Left ventricle myocardium inferior (tissue), 1 donor: ENCODE data around the gene FKBP9. TPM values are rescaled to one million over a fixed set of nuclear protein-coding genes. Genes with fewer than 3 reads are reported as not detected.

Experiments used
- DNase-seq: peaks from one replicate; pipeline ENCODE4 v3.0.0-alpha.2; 2020
- H3K27ac ChIP-seq: fragments of 200-600 bp; replicated peaks from 2 replicates; pipeline ENCODE4 v1.8.0; 2021
- H3K27me3 ChIP-seq: fragments of 200-600 bp; 2 replicates; pipeline ENCODE4 v1.8.0; 2021; ENCODE audit warnings: low read depth
- H3K36me3 ChIP-seq: fragments of 200-600 bp; 2 replicates; pipeline ENCODE4 v1.8.0; 2021
- H3K4me1 ChIP-seq: fragments of 200-600 bp; 2 replicates; pipeline ENCODE4 v1.8.0; 2021
- H3K4me3 ChIP-seq: fragments of 200-600 bp; 2 replicates; pipeline ENCODE4 v1.8.0; 2021; ENCODE audit warnings: mild to moderate bottlenecking, moderate library complexity
- H3K9me3 ChIP-seq: fragments of 200-600 bp; replicated peaks from 2 replicates; pipeline ENCODE4 v1.8.0; 2021
- CTCF ChIP-seq: fragments of 200-600 bp; IDR thresholded peaks from 2 replicates; pipeline ENCODE4 v1.8.0; 2021; ENCODE audit warnings: antibody characterized with exemption, mild to moderate bottlenecking, borderline replicate concordance
- intact Hi-C: fragments of 100-400 bp; cut with micrococcal nuclease; formaldehyde crosslinking; loops from one replicate; pipeline ENCODE4 v1.11.0; 2022
- total RNA-seq: library from RNA; stranded (reverse); fragmentation: NEBNext Ultra II Directional; extraction: Animal tissue kit (Norgen Biotek cat#: 25700); gene quantifications from one replicate; pipeline ENCODE4 v1.2.1, GENCODE V29; 2021
- donor health status: DM: no; HTN: yes; CAD: no; lungs with severe emphysema.

Gene FKBP9
- total RNA-seq, 1 donor from 2014 or later: 112 TPM

- intact Hi-C loops: no loop called here
- H3K27me3 ChIP-seq: no peaks in the 10 kb centered on the region
- H3K36me3 ChIP-seq: peaks cover 62% of the 10 kb centered on the region
- TF ChIP-seq CTCF: no peak
- no peaks in the 10 kb centered on the region for H3K9me3 ChIP-seq
- no peak overlapping the region for H3K27ac ChIP-seq
- H3K4me1 ChIP-seq: no peaks in the 10 kb centered on the region
- H3K4me3 ChIP-seq: no peak overlapping the region
- DNase-seq: no peak
Measured at GRCh38 chr7:32921896-32922295, 35.3 kb upstream of the FKBP9 start.

DNA sequence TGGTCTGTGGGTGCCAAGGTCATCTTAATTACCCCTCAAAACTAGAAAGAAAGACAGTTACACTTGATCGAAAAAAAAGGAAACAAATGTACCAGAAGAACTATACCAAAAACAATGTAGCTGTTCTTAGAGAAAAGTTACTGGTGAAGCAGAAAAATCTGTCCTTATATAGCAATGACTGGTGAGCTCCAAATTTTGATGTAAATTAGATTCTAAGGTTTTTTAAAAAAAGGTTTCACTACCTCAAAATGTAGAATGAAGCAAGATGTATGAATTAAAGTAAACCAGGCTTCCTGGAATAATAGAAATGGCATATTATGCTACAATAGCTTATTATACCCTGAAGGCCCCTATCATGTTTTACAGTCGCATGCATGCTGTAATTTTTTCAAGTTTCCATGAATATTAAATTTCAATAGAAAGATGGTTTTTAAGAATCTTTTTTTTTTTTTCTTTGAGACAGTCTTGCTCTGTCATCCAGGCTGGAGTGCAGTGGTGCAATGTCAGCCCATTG, 28.4 kb upstream of the FKBP9 start:
- peaks cover 74% of the 10 kb centered on the region for H3K36me3 ChIP-seq
- H3K4me3 ChIP-seq: no peak overlapping the region
- no peaks in the 10 kb centered on the region for H3K27me3 ChIP-seq
- no peak for TF ChIP-seq CTCF
- intact Hi-C loops: no loop called here
- no peak for DNase-seq
- H3K4me1 ChIP-seq: peaks cover 4% of the 10 kb centered on the region
- no peak overlapping the region for H3K27ac ChIP-seq
- no peaks in the 10 kb centered on the region for H3K9me3 ChIP-seq

DNA sequence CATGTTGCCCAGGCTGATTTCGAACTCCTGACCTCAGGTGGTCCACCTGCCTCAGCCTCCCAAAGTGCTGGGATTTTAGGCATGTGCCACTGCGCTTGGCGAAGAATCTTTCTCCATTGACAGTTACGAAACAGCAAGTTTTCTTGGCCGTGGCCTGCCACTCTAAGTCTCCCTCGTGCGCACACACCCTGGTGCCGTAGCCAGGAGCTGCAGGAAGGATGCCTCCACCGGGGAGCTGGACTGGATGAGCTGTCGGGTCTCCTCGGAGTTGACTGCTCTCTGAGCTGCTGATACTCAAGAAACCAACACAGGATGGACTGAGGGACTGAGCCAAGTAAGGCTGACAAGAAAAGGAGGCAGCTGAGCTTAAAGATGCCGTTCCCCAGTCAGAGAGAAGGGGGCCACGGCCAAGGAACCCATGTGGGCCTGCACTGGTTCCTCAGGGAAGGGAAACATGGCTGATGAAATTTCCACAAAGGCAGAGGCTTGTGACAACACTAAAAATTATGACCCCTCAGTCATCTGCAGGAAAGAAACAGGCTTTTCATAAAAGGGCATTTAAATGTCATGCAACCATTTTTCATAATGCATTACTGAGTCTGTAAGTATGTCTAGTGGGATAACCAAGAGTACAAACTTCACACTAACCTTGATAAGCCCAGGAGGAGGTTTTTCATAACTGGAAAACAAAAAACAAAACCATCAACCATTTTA, 27.7 kb upstream of the FKBP9 start:
- Histone ChIP-seq H3K27ac (no peak overlapping the region), H3K4me1 (peaks cover 4% of the 10 kb centered on the region), H3K27me3 (no peaks in the 10 kb centered on the region), H3K9me3 (no peaks in the 10 kb centered on the region), H3K4me3 (no peak overlapping the region), H3K36me3 (peaks cover 71% of the 10 kb centered on the region)
- DNase-seq: no peak
- intact Hi-C loops: no loop called here
- no peak for TF ChIP-seq CTCF

DNA sequence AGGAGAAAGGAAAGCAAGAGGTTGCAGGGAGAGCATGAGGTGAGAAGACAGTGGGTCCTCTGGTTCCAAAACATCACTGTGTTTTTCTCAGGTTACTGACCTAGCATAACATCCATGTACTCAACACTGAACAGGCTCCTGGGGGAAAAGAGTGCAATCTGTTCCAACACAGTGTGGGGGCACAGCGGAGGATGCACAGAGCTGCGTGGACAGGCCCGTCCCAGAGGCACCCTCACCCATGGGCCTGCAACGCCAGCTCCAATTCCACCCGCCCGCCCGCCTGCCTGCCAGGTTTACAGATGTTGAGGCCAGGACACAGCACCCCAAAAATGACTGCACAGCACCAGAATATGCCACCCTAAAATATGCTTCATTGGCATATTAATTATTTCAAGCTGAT, 26.9 kb upstream of the FKBP9 start:
- Histone ChIP-seq H3K9me3 (no peaks in the 10 kb centered on the region), H3K27ac (no peak overlapping the region), H3K4me3 (no peak overlapping the region), H3K36me3 (peaks cover 66% of the 10 kb centered on the region), H3K27me3 (no peaks in the 10 kb centered on the region), H3K4me1 (peaks cover 4% of the 10 kb centered on the region)
- no peak for DNase-seq
- intact Hi-C loops: no loop called here
- TF ChIP-seq CTCF: no peak

GRCh38 chr7:32935558-32935957, 21.7 kb upstream of the FKBP9 start:
- peaks cover 32% of the 10 kb centered on the region for H3K36me3 ChIP-seq
- H3K27ac ChIP-seq: no peak overlapping the region
- no peaks in the 10 kb centered on the region for H3K9me3 ChIP-seq
- intact Hi-C loops: no loop called here
- peaks cover 46% of the 10 kb centered on the region for H3K4me1 ChIP-seq
- no peak overlapping the region for H3K4me3 ChIP-seq
- H3K27me3 ChIP-seq: no peaks in the 10 kb centered on the region
- no peak for TF ChIP-seq CTCF
- no peak for DNase-seq
